Hepatocyte (in vitro differentiated cells): ENCODE results near the gene SLC44A4.
"Not testable (repeated sequence)": the region's sequence is repeated elsewhere in the genome, so short reads cannot be mapped to it uniquely, and the experiment has no call there.

ENCODE experiments used
- EZH2 ChIP-seq: fragments of 200-600 bp; sonication (generic); IDR thresholded peaks from 2 replicates; pipeline ENCODE4 v1.6.1; 2016; ENCODE audit warnings: antibody characterized with exemption, mild to moderate bottlenecking, borderline replicate concordance
- EZH2phosphoT487 ChIP-seq: fragments of 200-600 bp; sonication (generic); IDR thresholded peaks from one replicate; pipeline ENCODE4 v1.6.1; 2018; ENCODE audit warnings: antibody characterized with exemption, mild to moderate bottlenecking, low read depth, moderate library complexity; ENCODE audit not compliant: unreplicated experiment, severe bottlenecking
- TF ChIP-seq, protein P1 (sequence below): fragments of 200-600 bp; sonication (generic); IDR thresholded peaks from 2 replicates; pipeline ENCODE4 v1.5.1; 2016; ENCODE audit warnings: antibody characterized with exemption, mild to moderate bottlenecking; ENCODE audit not compliant: poor library complexity

GRCh38 chr6:31817929-31818511 is 60.8 kb downstream of the SLC44A4 start:
- TF ChIP-seq, protein P1, sequence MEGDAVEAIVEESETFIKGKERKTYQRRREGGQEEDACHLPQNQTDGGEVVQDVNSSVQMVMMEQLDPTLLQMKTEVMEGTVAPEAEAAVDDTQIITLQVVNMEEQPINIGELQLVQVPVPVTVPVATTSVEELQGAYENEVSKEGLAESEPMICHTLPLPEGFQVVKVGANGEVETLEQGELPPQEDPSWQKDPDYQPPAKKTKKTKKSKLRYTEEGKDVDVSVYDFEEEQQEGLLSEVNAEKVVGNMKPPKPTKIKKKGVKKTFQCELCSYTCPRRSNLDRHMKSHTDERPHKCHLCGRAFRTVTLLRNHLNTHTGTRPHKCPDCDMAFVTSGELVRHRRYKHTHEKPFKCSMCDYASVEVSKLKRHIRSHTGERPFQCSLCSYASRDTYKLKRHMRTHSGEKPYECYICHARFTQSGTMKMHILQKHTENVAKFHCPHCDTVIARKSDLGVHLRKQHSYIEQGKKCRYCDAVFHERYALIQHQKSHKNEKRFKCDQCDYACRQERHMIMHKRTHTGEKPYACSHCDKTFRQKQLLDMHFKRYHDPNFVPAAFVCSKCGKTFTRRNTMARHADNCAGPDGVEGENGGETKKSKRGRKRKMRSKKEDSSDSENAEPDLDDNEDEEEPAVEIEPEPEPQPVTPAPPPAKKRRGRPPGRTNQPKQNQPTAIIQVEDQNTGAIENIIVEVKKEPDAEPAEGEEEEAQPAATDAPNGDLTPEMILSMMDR, result not testable (repeated sequence)
- TF ChIP-seq EZH2, EZH2phosphoT487: not testable (repeated sequence)
